SK-N-SH (cell line): ENCODE data around the gene DSCAM. TPM values are rescaled to one million over a fixed set of nuclear protein-coding genes. Genes with fewer than 3 reads are reported as not detected.

Source experiments
- CTCF ChIA-PET: fragments of 300-600, 350-600 bp; formaldehyde crosslinking; extraction: SDS; loops from one replicate; lab custom pipeline; 2021; lab: Yijun Ruan, JAX
- POLR2A ChIA-PET: fragments of 350-600 bp; sonication (Branson Sonifier 250); formaldehyde crosslinking; extraction: SDS; loops from one replicate; lab custom pipeline; 2020; ENCODE audit warnings: antibody characterized with exemption, inconsistent platforms; lab: Yijun Ruan, JAX
- DNase-seq: peaks from one replicate; pipeline ENCODE4 v3.0.0; 2012
- H2AFZ ChIP-seq: fragments of 200-600 bp; sonication (generic); 2 replicates; pipeline ENCODE4 v1.8.1; 2016; ENCODE audit warnings: antibody characterized with exemption, mild to moderate bottlenecking, low read depth
- H3F3A ChIP-seq: fragments of 200-600 bp; sonication (generic); replicated peaks from 2 replicates; pipeline ENCODE3; 2016; ENCODE audit warnings: antibody characterized with exemption, mild to moderate bottlenecking; ENCODE audit not compliant: insufficient read depth
- H3K27ac ChIP-seq, 2 experiments: fragments of 200-500 bp in 1 of 2; fragments of 200-600 bp in 1 of 2; sonication (Bioruptor generic) in 1 of 2; sonication (generic), shearing (Covaris generic) in 1 of 2; 2 replicates each; pipeline versions ENCODE4 v1.5.1 to v1.6.1; 2014 to 2016; ENCODE audit warnings: low read depth in 2 of 2, inconsistent platforms in 1 of 2, low read length in 1 of 2, mild to moderate bottlenecking in 1 of 2, mixed read lengths in 1 of 2
- H3K27me3 ChIP-seq: fragments of 200-600 bp; sonication (generic), shearing (Covaris generic); 2 replicates; pipeline ENCODE4 v1.6.1; 2016; ENCODE audit warnings: mixed run types; ENCODE audit not compliant: insufficient read depth
- H3K36me3 ChIP-seq, 2 experiments: fragments of 200-500 bp in 1 of 2; fragments of 200-600 bp in 1 of 2; sonication (Bioruptor generic) in 1 of 2; sonication (generic) in 1 of 2; replicated peaks in 1 of 2; 2 replicates each; pipeline versions ENCODE3 to v1.5.1; 2014 to 2016; ENCODE audit warnings: low read length in 1 of 2, mild to moderate bottlenecking in 1 of 2; ENCODE audit not compliant: insufficient read depth in 2 of 2, control insufficient read depth in 1 of 2
- H3K4me1 ChIP-seq, 2 experiments: fragments of 200-500 bp in 1 of 2; fragments of 200-600 bp in 1 of 2; sonication (Bioruptor generic) in 1 of 2; sonication (generic), shearing (Covaris generic) in 1 of 2; 2 replicates each; pipeline versions ENCODE4 v1.5.1 to v1.6.1; 2014 to 2016; ENCODE audit warnings: low read depth in 1 of 2, low read length in 1 of 2, mixed run types in 1 of 2; ENCODE audit not compliant: insufficient read depth in 2 of 2, control insufficient read depth in 1 of 2
- H3K4me2 ChIP-seq: fragments of 200-600 bp; sonication (generic), shearing (Covaris generic); 2 replicates; pipeline ENCODE4 v1.6.1; 2017; ENCODE audit warnings: mixed run types
- H3K4me3 ChIP-seq, 2 experiments: fragments of 200-500 bp in 1 of 2; fragments of 200-600 bp in 1 of 2; sonication (Bioruptor generic) in 1 of 2; sonication (generic), shearing (Covaris generic) in 1 of 2; 2 replicates each; pipeline versions ENCODE4 v1.5.1 to v1.8.1; 2014 to 2016; ENCODE audit warnings: low read depth in 2 of 2, inconsistent platforms in 1 of 2, low read length in 1 of 2, mild to moderate bottlenecking in 1 of 2, mixed read lengths in 1 of 2, moderate library complexity in 1 of 2
- H3K79me2 ChIP-seq: fragments of 200-600 bp; sonication (generic); 2 replicates; pipeline ENCODE4 v1.8.1; 2017; ENCODE audit warnings: mild to moderate bottlenecking; ENCODE audit not compliant: insufficient read depth
- H3K9ac ChIP-seq: fragments of 200-600 bp; sonication (generic); 2 replicates; pipeline ENCODE4 v1.6.1; 2017; ENCODE audit warnings: mixed run types
- H3K9me2 ChIP-seq: fragments of 200-600 bp; sonication (generic); 2 replicates; pipeline ENCODE4 v1.6.1; 2017; ENCODE audit warnings: mixed run types
- H3K9me3 ChIP-seq: fragments of 200-600 bp; sonication (generic); 2 replicates; pipeline ENCODE4 v1.6.1; 2017; ENCODE audit warnings: mixed run types, mild to moderate bottlenecking, moderate library complexity
- H4K20me1 ChIP-seq: fragments of 200-600 bp; sonication (generic); 2 replicates; pipeline ENCODE4 v1.6.1; 2017; ENCODE audit warnings: mild to moderate bottlenecking, mixed run types; ENCODE audit not compliant: insufficient read depth
- ELF1 ChIP-seq: IDR thresholded peaks from 2 replicates; pipeline ENCODE4 v1.4.0; 2012
- FOSL2 ChIP-seq: IDR thresholded peaks from 2 replicates; pipeline ENCODE4 v1.4.0; 2012; ENCODE audit warnings: low read depth, mild to moderate bottlenecking, moderate library complexity, borderline replicate concordance
- FOXM1 ChIP-seq: IDR thresholded peaks from 2 replicates; pipeline ENCODE4 v1.4.0; 2012; ENCODE audit warnings: low read depth, mild to moderate bottlenecking
- MAX ChIP-seq: IDR thresholded peaks from 2 replicates; pipeline ENCODE4 v1.4.0; 2012; ENCODE audit warnings: low read depth
- MXI1 ChIP-seq: IDR thresholded peaks from 2 replicates; pipeline ENCODE4 v1.6.1; 2012; ENCODE audit warnings: mild to moderate bottlenecking, low read depth, low read length, improper control_type of control experiment
- NRF1 ChIP-seq: IDR thresholded peaks from 2 replicates; pipeline ENCODE4 v1.6.1; 2012; ENCODE audit warnings: low read depth, mild to moderate bottlenecking, low read length
- PBX3 ChIP-seq: IDR thresholded peaks from 2 replicates; pipeline ENCODE4; 2012
- REST ChIP-seq: IDR thresholded peaks from 2 replicates; pipeline ENCODE4 v1.6.1; 2012; ENCODE audit warnings: mild to moderate bottlenecking, low read depth, low read length, moderate library complexity
- RXRA ChIP-seq: IDR thresholded peaks from 2 replicates; pipeline ENCODE4 v1.4.0; 2012; ENCODE audit warnings: low read depth, mild to moderate bottlenecking, borderline replicate concordance
- SIN3A ChIP-seq: IDR thresholded peaks from 2 replicates; pipeline ENCODE4 v1.6.1; 2012; ENCODE audit warnings: low read depth, mild to moderate bottlenecking, low read length, moderate library complexity, borderline replicate concordance
- USF2 ChIP-seq: fragments of 150-350 bp; IDR thresholded peaks from 2 replicates; pipeline ENCODE4 v1.6.1; 2017; ENCODE audit warnings: antibody characterized with exemption, low read length, low read depth, borderline replicate concordance
- WGBS: methylation state at CpG from one replicate; pipeline ENCODE4 v1.1.6; 2017; ENCODE audit warnings: low lambda C conversion rate; 5-methylcytosine and 5-hydroxymethylcytosine counted together
- polyA plus RNA-seq, 3 experiments: library from polyadenylated mRNA; depleted of rRNA; stranded (reverse); fragments of >200 nt; gene quantifications; 2 replicates each; pipeline ENCODE4 v1.2.3, GENCODE V29; 2012

The DSCAM gene
- polyA plus RNA-seq, 1 of the 3 experiments (the other 2 are of a cell fraction), result not detected

- Histone ChIP-seq H3K4me1 (peaks cover 0 to 7% of the 10 kb centered on the region in 2 experiments; a peak in 1 of 4 replicates), H3K4me3 (no peak overlapping the region), H3K4me2 (no peak overlapping the region), H3K36me3 (no peaks in the 10 kb centered on the region), H3K79me2 (no peaks in the 10 kb centered on the region), H4K20me1 (no peaks in the 10 kb centered on the region), H3K9me3 (no peaks in the 10 kb centered on the region; the same call in 1 of the 2 replicates), H3K27me3 (no peaks in the 10 kb centered on the region), H3F3A (no peaks in the 10 kb centered on the region), H3K9me2 (no peaks in the 10 kb centered on the region), H3K9ac (no peak overlapping the region), H3K27ac (no peak overlapping the region), H2AFZ (no peak overlapping the region)
- no peak for DNase-seq
- CTCF ChIA-PET, result interaction anchor here (1.2 kb wide), 1 partner anchor 11 kb away, joined by 4 read pairs; no protein-coding TSS in a partner anchor
- POLR2A ChIA-PET, result interaction anchor here (0.7 kb wide), 1 partner anchor 12 kb away, joined by 3 read pairs; no protein-coding TSS in a partner anchor
- TF ChIP-seq PBX3, result no peak
- TF ChIP-seq NRF1, result no peak
- no peak for TF ChIP-seq RXRA
- no peak for TF ChIP-seq ELF1
- no peak for TF ChIP-seq REST
- TF ChIP-seq MXI1, result no peak
- no peak for TF ChIP-seq FOXM1
- TF ChIP-seq USF2, result no peak
- TF ChIP-seq MAX, result no peak
- no peak for TF ChIP-seq SIN3A
- no peak for TF ChIP-seq FOSL2
- WGBS, result 42% methylated on average over 9 of the region's 9 CpGs
These were observed 658.9 kb downstream of the DSCAM start for GRCh38 chr21:40187946-40188654.
